Breast epithelium (tissue), 4 donors: ENCODE data around the gene NEK5. TPM values are rescaled to one million over a fixed set of nuclear protein-coding genes. Genes with fewer than 3 reads are reported as not detected.
A peak's percentile ranks its signal among the peaks of the same experiment; 100 is the strongest.

Experiments used
- DNase-seq, 2 donors: peaks; one replicate each; pipeline ENCODE4 v3.0.0-alpha.2; 2019; ENCODE audit warnings: low spot score in 2 of 2
- H3K27ac ChIP-seq, 2 donors: fragments of 200-600 bp; sonication (generic) in 1 of 2; one replicate each; pipeline ENCODE4 v1.5.1; 2016 to 2019; ENCODE audit warnings: mild to moderate bottlenecking in 1 of 2
- H3K27me3 ChIP-seq, 2 donors: fragments of 200-600 bp; sonication (generic) in 1 of 2; one replicate each; pipeline versions ENCODE4 v1.5.1 to v1.6.0; 2017 to 2019; ENCODE audit warnings: control low read depth in 1 of 2, mild to moderate bottlenecking in 1 of 2
- H3K36me3 ChIP-seq: fragments of 200-600 bp; one replicate; pipeline ENCODE4 v1.5.1; 2019
- H3K4me1 ChIP-seq, 2 donors: fragments of 200-600 bp; sonication (generic); one replicate each; pipeline ENCODE4 v1.5.1; 2016 to 2019; ENCODE audit warnings: control low read depth in 1 of 2
- H3K4me3 ChIP-seq, 3 donors: fragments of 200-600 bp; sonication (generic); 1 replicate in 2 of 3; 2 replicates in 1 of 3; pipeline ENCODE4 v1.5.1; 2016 to 2019; ENCODE audit warnings: mild to moderate bottlenecking in 3 of 3, moderate library complexity in 2 of 3
- H3K9me3 ChIP-seq, 2 donors: fragments of 200-600 bp; sonication (generic) in 1 of 2; one replicate each; pipeline ENCODE4 v1.5.1; 2016 to 2019; ENCODE audit warnings: control low read depth in 1 of 2
- POLR2A ChIP-seq: fragments of 450-650 bp; IDR thresholded peaks from one replicate; pipeline ENCODE4 v1.6.1; 2016; ENCODE audit warnings: antibody characterized with exemption, mild to moderate bottlenecking, moderate library complexity
- POLR2AphosphoS5 ChIP-seq, 3 donors: sonication (generic); formaldehyde crosslinking; IDR thresholded peaks; one replicate each; pipeline ENCODE4 v1.6.1; 2017; ENCODE audit warnings: antibody characterized with exemption in 3 of 3
- intact Hi-C: fragments of 100-400 bp; cut with DNase I; formaldehyde crosslinking; loops from one replicate; pipeline ENCODE4 v1.15.1; 2023; ENCODE audit warnings: low total_unique reads
- total RNA-seq, 3 donors: library from RNA; depleted of rRNA; stranded (reverse); fragments of >200 nt; gene quantifications; one replicate each; pipeline ENCODE4 v1.1.0, GENCODE V29; 2016
- TF ChIP-seq, protein P1 (sequence below), 3 donors: fragments of 450-650 bp; IDR thresholded peaks; one replicate each; pipeline ENCODE4 v1.5.1; 2016 to 2017; ENCODE audit warnings: antibody characterized with exemption in 3 of 3, mild to moderate bottlenecking in 3 of 3, moderate library complexity in 3 of 3

The NEK5 gene
- total RNA-seq, 3 donors from 2014 or later = 0.16 to 2.9 (median 0.98) TPM

GRCh38 chr13:51999921-52000320 lies 129.0 kb downstream of the NEK5 start:
- intact Hi-C loops = loop anchor here (10.0 kb wide), 1 partner anchor 125 kb away; the partner anchor contains the start of gene NEK5
- DNase-seq = no peak
- Histone ChIP-seq H3K4me3 (peak overlapping the region in 2 of 3 donors; percentile 8 to 13), H3K36me3 (no peaks in the 10 kb centered on the region), H3K9me3 (no peaks in the 10 kb centered on the region), H3K27me3 (no peaks in the 10 kb centered on the region), H3K27ac (no peak overlapping the region), H3K4me1 (no peaks in the 10 kb centered on the region)
- TF ChIP-seq POLR2AphosphoS5 (IDR thresholded peaks at IDR 0.05) (no peak), POLR2A (no peak)
- TF ChIP-seq, protein P1, sequence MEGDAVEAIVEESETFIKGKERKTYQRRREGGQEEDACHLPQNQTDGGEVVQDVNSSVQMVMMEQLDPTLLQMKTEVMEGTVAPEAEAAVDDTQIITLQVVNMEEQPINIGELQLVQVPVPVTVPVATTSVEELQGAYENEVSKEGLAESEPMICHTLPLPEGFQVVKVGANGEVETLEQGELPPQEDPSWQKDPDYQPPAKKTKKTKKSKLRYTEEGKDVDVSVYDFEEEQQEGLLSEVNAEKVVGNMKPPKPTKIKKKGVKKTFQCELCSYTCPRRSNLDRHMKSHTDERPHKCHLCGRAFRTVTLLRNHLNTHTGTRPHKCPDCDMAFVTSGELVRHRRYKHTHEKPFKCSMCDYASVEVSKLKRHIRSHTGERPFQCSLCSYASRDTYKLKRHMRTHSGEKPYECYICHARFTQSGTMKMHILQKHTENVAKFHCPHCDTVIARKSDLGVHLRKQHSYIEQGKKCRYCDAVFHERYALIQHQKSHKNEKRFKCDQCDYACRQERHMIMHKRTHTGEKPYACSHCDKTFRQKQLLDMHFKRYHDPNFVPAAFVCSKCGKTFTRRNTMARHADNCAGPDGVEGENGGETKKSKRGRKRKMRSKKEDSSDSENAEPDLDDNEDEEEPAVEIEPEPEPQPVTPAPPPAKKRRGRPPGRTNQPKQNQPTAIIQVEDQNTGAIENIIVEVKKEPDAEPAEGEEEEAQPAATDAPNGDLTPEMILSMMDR (IDR thresholded peaks at IDR 0.05) = no peak

DNA sequence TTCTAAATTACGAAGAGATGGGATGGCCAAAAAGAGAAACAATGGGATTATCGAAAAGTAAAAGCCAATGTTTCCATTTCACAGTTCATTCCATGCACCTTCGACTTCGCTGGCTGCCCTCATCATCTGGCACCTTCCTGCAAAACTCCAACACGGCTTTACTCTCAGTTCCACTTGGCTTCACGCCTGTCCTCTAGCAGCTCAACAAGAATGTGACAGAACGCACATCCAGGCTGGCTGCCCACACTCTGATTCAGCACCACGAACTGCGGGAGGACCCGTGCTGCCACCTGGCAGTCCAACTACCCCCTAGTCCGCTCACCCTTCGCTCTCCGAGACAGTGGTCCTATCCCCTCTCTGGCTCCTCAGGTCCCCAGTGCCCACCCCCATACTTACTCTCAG lies 129.4 kb downstream of the NEK5 start:
- peak overlapping the region in 2 of 3 donors; percentile 8 to 13 for H3K4me3 ChIP-seq
- peak; percentile 62 to 67 for DNase-seq
- no peaks in the 10 kb centered on the region for H3K4me1 ChIP-seq
- intact Hi-C loops = loop anchor here (10.0 kb wide), 1 partner anchor 125 kb away; the partner anchor contains the start of gene NEK5
- no peaks in the 10 kb centered on the region for H3K36me3 ChIP-seq
- TF ChIP-seq, protein P1 (IDR thresholded peaks at IDR 0.05) = no peak
- no peak for TF ChIP-seq POLR2AphosphoS5 (IDR thresholded peaks at IDR 0.05)
- TF ChIP-seq POLR2A = no peak
- H3K27me3 ChIP-seq = no peaks in the 10 kb centered on the region
- no peak overlapping the region for H3K27ac ChIP-seq
- H3K9me3 ChIP-seq = no peaks in the 10 kb centered on the region

- no peak overlapping the region for H3K27ac ChIP-seq
- DNase-seq = no peak
- no peak for TF ChIP-seq POLR2AphosphoS5 (IDR thresholded peaks at IDR 0.05)
- TF ChIP-seq POLR2A = no peak
- TF ChIP-seq, protein P1 (IDR thresholded peaks at IDR 0.05) = no peak
- intact Hi-C loops = loop anchor here (10.0 kb wide), 1 partner anchor 126 kb away; the partner anchor contains the start of gene NEK5
- H3K4me1 ChIP-seq = no peaks in the 10 kb centered on the region
- no peaks in the 10 kb centered on the region for H3K9me3 ChIP-seq
- no peaks in the 10 kb centered on the region for H3K36me3 ChIP-seq
- peak overlapping the region in 2 of 3 donors; percentile 8 to 13 for H3K4me3 ChIP-seq
- no peaks in the 10 kb centered on the region for H3K27me3 ChIP-seq
These were observed 130.0 kb downstream of the NEK5 start for GRCh38 chr13:51998723-51999509.

- TF ChIP-seq POLR2A = no peak
- intact Hi-C loops = loop anchor here (10.0 kb wide), 1 partner anchor 127 kb away; the partner anchor contains the start of gene NEK5
- Histone ChIP-seq H3K4me1 (no peaks in the 10 kb centered on the region), H3K4me3 (no peak overlapping the region), H3K36me3 (no peaks in the 10 kb centered on the region), H3K27ac (no peak overlapping the region), H3K9me3 (no peaks in the 10 kb centered on the region), H3K27me3 (no peaks in the 10 kb centered on the region)
- DNase-seq = no peak
These were observed 131.1 kb downstream of the NEK5 start for GRCh38 chr13:51997641-51998330.

- no peaks in the 10 kb centered on the region for H3K36me3 ChIP-seq
- intact Hi-C loops = loop anchor here (10.0 kb wide), 1 partner anchor 128 kb away; the partner anchor contains the start of gene NEK5
- no peak overlapping the region for H3K4me3 ChIP-seq
- no peak for DNase-seq
- TF ChIP-seq POLR2A (no peak), POLR2AphosphoS5 (IDR thresholded peaks at IDR 0.05) (no peak)
- TF ChIP-seq, protein P1 (IDR thresholded peaks at IDR 0.05) = no peak
- no peaks in the 10 kb centered on the region for H3K9me3 ChIP-seq
- H3K27me3 ChIP-seq = no peaks in the 10 kb centered on the region
- H3K4me1 ChIP-seq = no peaks in the 10 kb centered on the region
- H3K27ac ChIP-seq = no peak overlapping the region
These were observed 131.7 kb downstream of the NEK5 start for GRCh38 chr13:51997186-51997585.
